Kidney epithelial cell (primary cell): ENCODE results near the gene GRK3. TPM values are rescaled to one million over a fixed set of nuclear protein-coding genes. Genes with fewer than 3 reads are reported as not detected.

Experiments used
- DNase-seq: peaks from one replicate; pipeline ENCODE4 v3.0.0-alpha.2; 2010; ENCODE audit warnings: low read depth
- H3K27me3 ChIP-seq: 2 replicates; pipeline ENCODE4 v1.6.0; 2011; ENCODE audit warnings: low read length; ENCODE audit not compliant: control insufficient read depth, insufficient read depth
- H3K36me3 ChIP-seq: 2 replicates; pipeline ENCODE4 v1.5.1; 2011; ENCODE audit warnings: low read length; ENCODE audit not compliant: control insufficient read depth, insufficient read depth
- H3K4me3 ChIP-seq: 2 replicates; pipeline ENCODE4 v1.5.1; 2011; ENCODE audit warnings: low read depth, mild to moderate bottlenecking, control low read depth, low read length
- CTCF ChIP-seq: IDR thresholded peaks from 2 replicates; pipeline ENCODE4 v1.5.1; 2011; ENCODE audit warnings: mild to moderate bottlenecking, moderate library complexity, low read length, control low read depth, inconsistent platforms; ENCODE audit not compliant: insufficient read depth, poor library complexity, severe bottlenecking
- total RNA-seq: library from RNA; depleted of rRNA; stranded (reverse); fragments of >200 nt; gene quantifications from 2 replicates; pipeline ENCODE4 v1.2.3, GENCODE V29; 2015

The GRK3 gene
- total RNA-seq, 1 donor from 2014 or later: 5.8 TPM

- Histone ChIP-seq H3K36me3 (no peaks in the 10 kb centered on the region), H3K4me3 (no peak overlapping the region), H3K27me3 (no peaks in the 10 kb centered on the region)
- TF ChIP-seq CTCF: no peak
- no peak for DNase-seq
These were observed 109.2 kb downstream of the GRK3 start for GRCh38 chr22:25673713-25674112.

GRCh38 chr22:25677631-25678030 lies 113.2 kb downstream of the GRK3 start:
- H3K27me3 ChIP-seq: no peaks in the 10 kb centered on the region
- no peak for DNase-seq
- TF ChIP-seq CTCF: no peak

GRCh38 chr22:25680051-25680450 lies 115.6 kb downstream of the GRK3 start:
- no peak for DNase-seq
- Histone ChIP-seq H3K27me3 (no peaks in the 10 kb centered on the region), H3K4me3 (no peak overlapping the region), H3K36me3 (no peaks in the 10 kb centered on the region)
- no peak for TF ChIP-seq CTCF

More at GRCh38 chr22:25677631-25678030, 113.2 kb downstream of the GRK3 start:
- Histone ChIP-seq H3K4me3 (no peak overlapping the region), H3K36me3 (no peaks in the 10 kb centered on the region)

GRCh38 chr22:25680956-25681355 lies 116.5 kb downstream of the GRK3 start:
- DNase-seq: no peak
- Histone ChIP-seq H3K27me3 (no peaks in the 10 kb centered on the region), H3K4me3 (no peak overlapping the region), H3K36me3 (no peaks in the 10 kb centered on the region)
- no peak for TF ChIP-seq CTCF

GRCh38 chr22:25682109-25682508 lies 117.6 kb downstream of the GRK3 start:
- TF ChIP-seq CTCF: no peak
- no peaks in the 10 kb centered on the region for H3K27me3 ChIP-seq
- no peaks in the 10 kb centered on the region for H3K36me3 ChIP-seq
- H3K4me3 ChIP-seq: no peak overlapping the region
- no peak for DNase-seq

- no peak overlapping the region for H3K4me3 ChIP-seq
- no peak for DNase-seq
- no peak for TF ChIP-seq CTCF
- H3K36me3 ChIP-seq: no peaks in the 10 kb centered on the region
- H3K27me3 ChIP-seq: no peaks in the 10 kb centered on the region
These were observed 124.2 kb downstream of the GRK3 start for GRCh38 chr22:25688627-25689026.
